ENCODE data around the gene HPCA. TPM values are rescaled to one million over a fixed set of nuclear protein-coding genes. Genes with fewer than 3 reads are reported as not detected.

HPCA gene
- total RNA-seq, 1 experiment from 2014 or later: 1.2 TPM

DNA sequence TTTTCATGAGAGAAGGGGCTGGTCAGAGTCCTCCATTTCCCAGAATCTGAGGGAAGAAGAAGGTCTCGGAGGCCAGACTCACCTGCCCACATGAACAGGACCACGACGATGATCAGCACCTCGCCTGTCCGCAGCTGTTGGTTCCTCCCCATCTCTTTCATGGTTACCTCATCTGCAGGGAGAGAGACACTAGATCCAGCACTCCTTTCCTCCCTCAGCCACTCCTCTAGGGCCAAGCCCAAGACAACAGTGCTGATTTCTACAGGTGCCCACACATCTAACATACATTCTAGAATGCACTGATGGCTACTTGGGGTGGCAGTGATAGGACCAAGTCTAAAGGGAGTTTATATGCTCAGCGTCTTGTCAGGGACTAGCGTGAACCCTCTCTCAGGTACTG, 18.6 kb upstream of the HPCA start:
- WGBS (ENCODE audit: extremely low coverage, insufficient read length, low lambda C conversion rate): no CpG with 5 or more reads among the region's 7 CpGs
- H2BK12ac ChIP-seq (ENCODE audit: insufficient read length, low read depth, low read length): no peak overlapping the region
- no peak overlapping the region for H3T11ph ChIP-seq (ENCODE audit: low read length)
- H2AFZ ChIP-seq (ENCODE audit: low read length): no peak overlapping the region
- no peak overlapping the region for H3K27ac ChIP-seq (ENCODE audit: insufficient read length, low read depth, low read length)
- H2AK5ac ChIP-seq (ENCODE audit: insufficient read length, low read length): no peak overlapping the region
- H3K4ac ChIP-seq (ENCODE audit: low read depth, low read length): no peak overlapping the region
- no peak for TF ChIP-seq CTCF (conservative IDR thresholded peaks at IDR 0.05)
- H3K23me2 ChIP-seq (ENCODE audit: insufficient read length, low read depth, low read length, poor library complexity, severe bottlenecking): peaks cover 4% of the 10 kb centered on the region
- Mint-ChIP-seq H3K4me3 (no peak overlapping the region; a peak in 1 of 5 replicates), H3K27me3 (ENCODE audit: low read depth) (peaks cover 37% of the 10 kb centered on the region), H3K36me3 (ENCODE audit: insufficient read depth in 1 of 3, low read depth in 3 of 3) (peaks cover 3 to 19% (median 13%) of the 10 kb centered on the region in 3 experiments), H3K27ac (no peak overlapping the region), H3K9me3 (no peaks in the 10 kb centered on the region), H3K4me1 (peaks cover 25 to 33% of the 10 kb centered on the region in 2 experiments)
- no peak overlapping the region for H2BK120ac ChIP-seq (ENCODE audit: low read depth, low read length, poor library complexity, severe bottlenecking)
- no peak overlapping the region for H4K91ac ChIP-seq (ENCODE audit: insufficient read length, low read depth, low read length)
- H4K5ac ChIP-seq (ENCODE audit: insufficient read length, low read depth, low read length): no peak overlapping the region
- no peak overlapping the region for H2BK20ac ChIP-seq (ENCODE audit: low read depth, low read length, poor library complexity, severe bottlenecking)
- H2BK5ac ChIP-seq (ENCODE audit: insufficient read length, low read length): no peak overlapping the region
- no peak overlapping the region for H3K56ac ChIP-seq (ENCODE audit: insufficient read length, low read depth, low read length)
- H4K20me1 ChIP-seq (ENCODE audit: control insufficient read depth, insufficient read depth, insufficient read length): no peaks in the 10 kb centered on the region
- H3K27me3 ChIP-seq (ENCODE audit: insufficient read depth, low read length): peaks cover 21% of the 10 kb centered on the region; the same call in 1 of the 2 replicates
- no peak overlapping the region for H3K9ac ChIP-seq (ENCODE audit: extremely low read depth, insufficient read length, low read length)
- no peak overlapping the region for H3K23ac ChIP-seq (ENCODE audit: insufficient read length, low read depth, low read length)
- H3K14ac ChIP-seq (ENCODE audit: insufficient read depth, low read length): no peak overlapping the region
- H3K4me2 ChIP-seq (ENCODE audit: insufficient read depth, insufficient read length, low read length): no peak overlapping the region
- H4K8ac ChIP-seq (replicated peaks; ENCODE audit: insufficient read length, low read depth, low read length): no peak overlapping the region
- no peaks in the 10 kb centered on the region for H3K9me3 ChIP-seq (ENCODE audit: control insufficient read depth, low read depth, low read length)
- H3K79me2 ChIP-seq (ENCODE audit: insufficient read depth, low read length): no peaks in the 10 kb centered on the region
- no peak overlapping the region for H3K18ac ChIP-seq (ENCODE audit: insufficient read length, low read depth, low read length)
- DNase-seq: no peak
- H3K4me1 ChIP-seq (ENCODE audit: insufficient read depth, low read length): 0 out of 2 replicates have a peak, but pooled peaks cover 2% of the 10 kb centered on the region
- no peaks in the 10 kb centered on the region for H3K79me1 ChIP-seq (ENCODE audit: insufficient read depth, low read depth, low read length, poor library complexity, severe bottlenecking)
- no peak overlapping the region for H2BK15ac ChIP-seq (ENCODE audit: low read depth, low read length)
